ENCODE results near the gene TTPAL.

Gene TTPAL

GRCh38 chr20:44494266-44494665 is 18.6 kb downstream of the TTPAL start:
- in situ Hi-C loops (cut with MboI; ENCODE audit: low pct_unique_long_range_greater_than_20kb, low sequenced_read_pairs, unreplicated experiment): no loop called here
- no peak for TF ChIP-seq CTCF (IDR thresholded peaks at IDR 0.05; ENCODE audit: extremely low read depth, insufficient read depth, missing control alignments)
- no peak for DNase-seq (ENCODE audit: low spot score)

GRCh38 chr20:44494681-44495080 is 19.0 kb downstream of the TTPAL start:
- in situ Hi-C loops (cut with MboI; ENCODE audit: low pct_unique_long_range_greater_than_20kb, low sequenced_read_pairs, unreplicated experiment): no loop called here
- DNase-seq (ENCODE audit: low spot score): no peak
- TF ChIP-seq CTCF (IDR thresholded peaks at IDR 0.05; ENCODE audit: extremely low read depth, insufficient read depth, missing control alignments): no peak

GRCh38 chr20:44495257-44495656 is 19.6 kb downstream of the TTPAL start:
- in situ Hi-C loops (cut with MboI; ENCODE audit: low pct_unique_long_range_greater_than_20kb, low sequenced_read_pairs, unreplicated experiment): no loop called here
- DNase-seq (ENCODE audit: low spot score): no peak
- no peak for TF ChIP-seq CTCF (IDR thresholded peaks at IDR 0.05; ENCODE audit: extremely low read depth, insufficient read depth, missing control alignments)

GRCh38 chr20:44495802-44496481 is 20.3 kb downstream of the TTPAL start:
- peak; percentile 22 for DNase-seq (ENCODE audit: low spot score)
- in situ Hi-C loops (cut with MboI; ENCODE audit: low pct_unique_long_range_greater_than_20kb, low sequenced_read_pairs, unreplicated experiment): no loop called here
- TF ChIP-seq CTCF (IDR thresholded peaks at IDR 0.05; ENCODE audit: extremely low read depth, insufficient read depth, missing control alignments): no peak

GRCh38 chr20:44496976-44497375 is 21.3 kb downstream of the TTPAL start:
- in situ Hi-C loops (cut with MboI; ENCODE audit: low pct_unique_long_range_greater_than_20kb, low sequenced_read_pairs, unreplicated experiment): no loop called here
- no peak for TF ChIP-seq CTCF (IDR thresholded peaks at IDR 0.05; ENCODE audit: extremely low read depth, insufficient read depth, missing control alignments)
- DNase-seq (ENCODE audit: low spot score): peak; percentile 23

GRCh38 chr20:44497761-44498160 is 22.1 kb downstream of the TTPAL start:
- in situ Hi-C loops (cut with MboI; ENCODE audit: low pct_unique_long_range_greater_than_20kb, low sequenced_read_pairs, unreplicated experiment): no loop called here
- TF ChIP-seq CTCF (IDR thresholded peaks at IDR 0.05; ENCODE audit: extremely low read depth, insufficient read depth, missing control alignments): no peak
- DNase-seq (ENCODE audit: low spot score): no peak

Data from GM13977 (cell line).